K562 (cell line): ENCODE measurements around the gene RGS7. TPM values are rescaled to one million over a fixed set of nuclear protein-coding genes. Genes with fewer than 3 reads are reported as not detected.

Experiments
- ATAC-seq: fragments of 200-7000 bp; cut with Tn5 transposase; 3 replicates; pipeline ENCODE4 v1.9.1; 2020; ENCODE audit warnings: moderate library complexity
- BruUV-seq: library from RNA; stranded (reverse); fragments of 400-500 nt; replicated peaks from 2 replicates; lab custom pipeline; 2021; lab: Mats Ljungman, UMichigan
- CTCF ChIA-PET: fragments of 300-600 bp; formaldehyde crosslinking; extraction: SDS; loops from one replicate; lab custom pipeline; 2021; ENCODE audit warnings: low intra/inter-chr PET ratio; lab: Yijun Ruan, JAX
- POLR2A ChIA-PET: fragments of 300-600, 350-650 bp; sonication (Branson Sonifier 250); formaldehyde crosslinking; extraction: SDS; loops from one replicate; lab custom pipeline; 2021; ENCODE audit warnings: antibody characterized with exemption, inconsistent platforms; lab: Yijun Ruan, JAX
- DNase-seq, 4 experiments: peaks; one replicate each; pipeline versions ENCODE4 v3.0.0 to v3.0.0-alpha.2; 2011 to 2018; ENCODE audit warnings: low spot score in 3 of 4, mixed read lengths in 3 of 4; ENCODE audit errors: extremely low read depth in 1 of 4
- FAIRE-seq: peaks from 2 replicates; lab custom pipeline; 2011; peaks lifted over from hg19 to GRCh38; lab: Jason Lieb, UNC
- H2AFZ ChIP-seq: 2 replicates; pipeline ENCODE4 v1.6.0; 2011; ENCODE audit warnings: low read depth, low read length, control low read depth, inconsistent platforms
- H3K27ac ChIP-seq: fragments of 200-600 bp; 3 replicates; pipeline ENCODE4 v1.8.0; 2011; ENCODE audit warnings: low read depth, mild to moderate bottlenecking, control low read depth, inconsistent platforms, low read length, moderate library complexity, mixed read lengths; ENCODE audit errors: extremely low read depth
- H3K27me3 ChIP-seq, 2 experiments: fragments of 300-600 bp in 1 of 2; 2 replicates in 1 of 2; 3 replicates in 1 of 2; pipeline versions ENCODE4 v1.6.0 to v1.8.0; 2011; ENCODE audit warnings: inconsistent platforms in 2 of 2, low read length in 2 of 2, mild to moderate bottlenecking in 1 of 2, mixed read lengths in 1 of 2, moderate library complexity in 1 of 2; ENCODE audit not compliant: control insufficient read depth in 2 of 2, insufficient read depth in 2 of 2
- H3K36me3 ChIP-seq: fragments of 300-600 bp; 3 replicates; pipeline ENCODE4 v1.8.0; 2011; ENCODE audit warnings: mild to moderate bottlenecking, low read length, inconsistent platforms; ENCODE audit not compliant: control insufficient read depth, insufficient read depth
- H3K4me1 ChIP-seq, 2 experiments: fragments of 200-600 bp in 1 of 2; replicated peaks in 1 of 2; 2 replicates in 1 of 2; 3 replicates in 1 of 2; pipeline versions ENCODE4 v1.5.1 to v1.8.0; 2011; ENCODE audit warnings: inconsistent platforms in 2 of 2, low read length in 2 of 2, mild to moderate bottlenecking in 1 of 2, mixed read lengths in 1 of 2, moderate library complexity in 1 of 2; ENCODE audit not compliant: control insufficient read depth in 2 of 2, insufficient read depth in 2 of 2
- H3K4me2 ChIP-seq: 2 replicates; pipeline ENCODE4 v1.6.1; 2011; ENCODE audit warnings: low read length, control low read depth, inconsistent platforms, mixed read lengths; ENCODE audit not compliant: insufficient read depth
- H3K4me3 ChIP-seq: fragments of 200-600 bp; sonication (generic), shearing (Covaris generic); 2 replicates; pipeline ENCODE4 v1.5.1; 2016; ENCODE audit warnings: control low read depth, inconsistent platforms
- H3K79me2 ChIP-seq: fragments of 200-600 bp; 3 replicates; pipeline ENCODE4 v1.8.0; 2011; ENCODE audit warnings: low read length, inconsistent platforms; ENCODE audit not compliant: control insufficient read depth, insufficient read depth
- H3K9ac ChIP-seq, 2 experiments: 2 replicates each; pipeline versions ENCODE4 v1.6.0 to v1.6.1; 2011; ENCODE audit warnings: low read depth in 2 of 2, low read length in 2 of 2, control low read depth in 1 of 2, inconsistent platforms in 1 of 2, mild to moderate bottlenecking in 1 of 2, mixed read lengths in 1 of 2; ENCODE audit not compliant: insufficient read depth in 1 of 2
- H3K9me1 ChIP-seq: one replicate; pipeline ENCODE4 v1.6.0; 2011; ENCODE audit warnings: inconsistent platforms, mild to moderate bottlenecking, low read length, moderate library complexity; ENCODE audit not compliant: control insufficient read depth, insufficient read depth
- H3K9me3 ChIP-seq: replicated peaks from 2 replicates; pipeline ENCODE4 v1.5.1; 2011; ENCODE audit warnings: low read depth, low read length, inconsistent platforms; ENCODE audit not compliant: control insufficient read depth, insufficient read depth
- H4K20me1 ChIP-seq: replicated peaks from 2 replicates; pipeline ENCODE4 v1.6.1; 2011; ENCODE audit warnings: low read length, inconsistent platforms, mixed read lengths; ENCODE audit not compliant: control insufficient read depth, insufficient read depth
- MYBL2 ChIP-seq, 2 experiments: fragments of 450-650 bp in 1 of 2; sonication (generic) in 1 of 2; formaldehyde crosslinking in 1 of 2; IDR thresholded peaks; 2 replicates each; pipeline versions ENCODE4 v1.6.1 to v1.8.1; 2017 to 2022; ENCODE audit warnings: borderline replicate concordance in 1 of 2, inconsistent platforms in 1 of 2, low read depth in 1 of 2, mild to moderate bottlenecking in 1 of 2, missing genetic modification reagents in 1 of 2, moderate library complexity in 1 of 2
- TEAD2 ChIP-seq: fragments of 450-650 bp; IDR thresholded peaks from 2 replicates; pipeline ENCODE4 v1.6.1; 2016; ENCODE audit warnings: missing genetic modification characterization, control low read depth, missing compliant biosample characterization
- THRB ChIP-seq: fragments of 450-650 bp; formaldehyde crosslinking; conservative IDR thresholded peaks from 2 replicates; pipeline ENCODE4 v1.4.0; 2022; ENCODE audit warnings: mild to moderate bottlenecking, missing genetic modification characterization
- TRIM25 ChIP-seq: fragments of 450-650 bp; IDR thresholded peaks from 2 replicates; pipeline ENCODE4 v1.7.0; 2016; ENCODE audit warnings: borderline replicate concordance
- ZBTB26 ChIP-seq: fragments of 450-650 bp; formaldehyde crosslinking; IDR thresholded peaks from 2 replicates; pipeline ENCODE4 v1.4.0; 2022; ENCODE audit warnings: missing genetic modification characterization
- ZNF449 ChIP-seq: fragments of 250-450 bp; sonication (Bioruptor Pico); IDR thresholded peaks from 2 replicates; pipeline ENCODE4 v1.8.0; 2022; ENCODE audit warnings: moderate library complexity, mild to moderate bottlenecking, inconsistent platforms
- WGBS: fragments of 100-300 bp; shearing (Covaris generic); methylation state at CpG from one replicate; pipeline ENCODE4 v1.1.6; 2016; ENCODE audit warnings: low coverage, mixed read lengths; ENCODE audit not compliant: insufficient coverage; ENCODE audit errors: missing lambda C conversion rate; 5-methylcytosine and 5-hydroxymethylcytosine counted together
- in situ Hi-C: fragments of 300-500 bp; cut with MboI; formaldehyde crosslinking; loops from 4 replicates; pipeline ENCODE4 v1.15.0; 2018; ENCODE audit warnings: inconsistent platforms, mixed read lengths
- intact Hi-C: fragments of 100-400 bp; cut with micrococcal nuclease; formaldehyde crosslinking; loops from 2 replicates; pipeline ENCODE4 v1.14.2; 2022
- polyA plus RNA-seq, 8 experiments: library from polyadenylated mRNA; depleted of rRNA in 4 of 8; stranded (reverse) in 5 of 8; unstranded in 3 of 8; fragments of >200 nt; fragmentation: Nextera tagmentation in 2 of 8; fragmentation: Illumina TruSeq in 1 of 8; extraction: Ambion mirVana in 2 of 8; extraction: Trizol in 1 of 8; gene quantifications; 2 replicates each; pipeline versions ENCODE4 v1.2.1 to v1.2.3, GENCODE V29; 2011 to 2014; ENCODE audit warnings: inconsistent platforms in 1 of 8, missing spikeins in 1 of 8
- total RNA-seq, 7 experiments: library from RNA; depleted of rRNA in 6 of 7; stranded (reverse); fragments of >200 nt in 6 of 7; fragmentation: Illumina TruSeq in 2 of 7; extraction: Trizol in 2 of 7; gene quantifications; 2 replicates each; pipeline versions ENCODE4 v1.2.1 to v1.2.3, GENCODE V29; 2011 to 2021; ENCODE audit warnings: low replicate concordance in 1 of 7

The RGS7 gene
- total and polyA plus RNA-seq, 9 of the 15 experiments (the other 6 are each of a cell fraction or from before 2014, with no cell fraction given): not detected

DNA sequence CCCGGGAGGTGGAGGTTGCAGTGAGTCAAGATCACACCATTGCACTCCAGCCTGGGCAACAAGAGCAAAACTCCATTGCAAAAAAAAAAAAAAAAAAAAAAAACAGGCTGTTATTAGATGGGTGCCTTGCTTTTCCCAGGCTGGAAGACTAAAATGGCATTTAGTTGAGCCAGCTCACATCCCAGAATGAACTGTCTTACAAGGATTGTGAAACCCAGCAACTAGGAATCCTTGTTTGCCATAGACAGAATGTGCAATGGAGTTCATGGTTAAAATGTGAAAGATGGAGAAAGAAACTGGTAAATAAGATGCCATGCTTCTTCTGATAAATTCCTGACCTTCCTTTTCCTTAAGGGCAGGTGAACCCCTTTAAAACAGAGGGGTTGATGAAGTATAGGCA, 529.2 kb downstream of the RGS7 start:
- ChIA-PET CTCF (no interaction called here), POLR2A (no interaction called here)
- TF ChIP-seq THRB (CRISPR knock-in tag) (no peak), TEAD2 (tag) (no peak), MYBL2 (IDR thresholded peaks at IDR 0.05; ENCODE audit: low read depth) (no peak), MYBL2 (CRISPR knock-in tag; IDR thresholded peaks at IDR 0.05; ENCODE audit: borderline replicate concordance) (no peak), TRIM25 (no peak), ZNF449 (CRISPR knock-in tag) (no peak), ZBTB26 (CRISPR knock-in tag) (no peak)
- in situ Hi-C loops (no loop called here), intact Hi-C loops (no loop called here)
- Histone ChIP-seq H3K9me1 (no peaks in the 10 kb centered on the region), H3K9me3 (no peaks in the 10 kb centered on the region), H3K9ac (no peak overlapping the region), H4K20me1 (no peaks in the 10 kb centered on the region), H3K27me3 (no peaks in the 10 kb centered on the region), H3K79me2 (no peaks in the 10 kb centered on the region), H3K27ac (no peak overlapping the region), H3K4me1 (no peaks in the 10 kb centered on the region), H3K36me3 (no peaks in the 10 kb centered on the region), H3K4me2 (no peak overlapping the region), H2AFZ (no peak overlapping the region), H3K4me3 (no peak overlapping the region)
- FAIRE-seq: no peak
- no peak for DNase-seq
- ATAC-seq: no peak
- WGBS: 0% methylated on average over 1 of the region's 1 CpG
- no TSS peak for BruUV-seq
